MV-4-11 (cell line): ENCODE data around the gene CERT1.
A peak's percentile ranks its signal among the peaks of the same experiment; 100 is the strongest.
"Not testable (repeated sequence)": the region's sequence is repeated elsewhere in the genome, so short reads cannot be mapped to it uniquely, and the experiment has no call there.

ENCODE experiments used
- DNase-seq: peaks from one replicate; lab custom pipeline; 2025; lab: John Stamatoyannopoulos, UW

Gene CERT1, protein sequence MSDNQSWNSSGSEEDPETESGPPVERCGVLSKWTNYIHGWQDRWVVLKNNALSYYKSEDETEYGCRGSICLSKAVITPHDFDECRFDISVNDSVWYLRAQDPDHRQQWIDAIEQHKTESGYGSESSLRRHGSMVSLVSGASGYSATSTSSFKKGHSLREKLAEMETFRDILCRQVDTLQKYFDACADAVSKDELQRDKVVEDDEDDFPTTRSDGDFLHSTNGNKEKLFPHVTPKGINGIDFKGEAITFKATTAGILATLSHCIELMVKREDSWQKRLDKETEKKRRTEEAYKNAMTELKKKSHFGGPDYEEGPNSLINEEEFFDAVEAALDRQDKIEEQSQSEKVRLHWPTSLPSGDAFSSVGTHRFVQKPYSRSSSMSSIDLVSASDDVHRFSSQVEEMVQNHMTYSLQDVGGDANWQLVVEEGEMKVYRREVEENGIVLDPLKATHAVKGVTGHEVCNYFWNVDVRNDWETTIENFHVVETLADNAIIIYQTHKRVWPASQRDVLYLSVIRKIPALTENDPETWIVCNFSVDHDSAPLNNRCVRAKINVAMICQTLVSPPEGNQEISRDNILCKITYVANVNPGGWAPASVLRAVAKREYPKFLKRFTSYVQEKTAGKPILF

DNA sequence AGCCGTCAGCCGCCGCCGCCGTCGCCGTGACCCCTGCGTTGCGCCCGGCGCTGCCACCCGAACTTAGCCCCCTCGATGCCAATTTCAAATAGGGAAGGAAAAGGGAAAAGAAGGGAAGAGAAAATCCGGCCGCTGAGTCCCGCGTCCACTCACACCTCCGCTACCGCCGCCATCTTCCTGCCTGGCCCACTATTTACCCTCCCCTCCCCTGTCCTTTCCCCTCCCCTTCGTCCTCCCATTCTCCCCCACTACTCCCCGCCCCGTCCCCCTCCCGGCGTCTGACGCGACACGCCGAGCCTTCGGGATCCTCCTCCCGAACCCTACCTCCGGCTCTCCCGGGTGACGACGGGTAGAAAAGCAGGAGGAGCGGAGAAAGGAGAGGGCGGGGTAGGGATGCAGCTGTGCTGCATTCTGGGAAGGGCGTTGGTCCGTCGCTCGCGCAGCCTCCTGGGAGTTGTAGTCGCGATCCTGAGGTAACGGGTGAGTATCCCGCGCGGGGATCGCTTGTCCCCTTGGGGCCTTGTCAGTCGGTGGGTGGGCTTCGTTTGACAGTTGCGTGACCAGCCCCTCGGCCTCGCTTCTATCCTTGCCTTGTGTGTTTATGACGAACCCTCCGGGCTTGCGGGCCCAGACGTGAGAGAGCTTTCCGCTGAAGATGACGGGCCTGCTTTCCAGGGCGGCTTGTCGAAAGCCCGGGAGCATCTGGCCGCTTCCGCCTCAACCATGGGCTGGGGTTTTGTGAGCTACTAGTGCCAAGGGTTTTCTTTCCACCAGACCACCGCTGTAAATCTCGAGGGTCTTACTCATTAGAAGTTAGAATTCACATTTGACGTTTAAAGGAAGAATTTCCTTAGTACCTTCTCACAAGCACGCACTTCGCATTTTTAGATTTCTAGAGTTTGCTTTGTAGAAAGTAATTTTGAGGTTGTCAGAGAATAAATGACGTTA, at the start of gene CERT1, which contains the start of gene POLK:
TSS of gene CERT1 (minus strand) at position 195 of the 948 bp plus-strand sequence. CDS start 422 bp downstream, outside the sequence.
TSS of gene POLK (plus strand) at position 457 of the 948 bp plus-strand sequence.
- peak; percentile 96 for DNase-seq

DNA sequence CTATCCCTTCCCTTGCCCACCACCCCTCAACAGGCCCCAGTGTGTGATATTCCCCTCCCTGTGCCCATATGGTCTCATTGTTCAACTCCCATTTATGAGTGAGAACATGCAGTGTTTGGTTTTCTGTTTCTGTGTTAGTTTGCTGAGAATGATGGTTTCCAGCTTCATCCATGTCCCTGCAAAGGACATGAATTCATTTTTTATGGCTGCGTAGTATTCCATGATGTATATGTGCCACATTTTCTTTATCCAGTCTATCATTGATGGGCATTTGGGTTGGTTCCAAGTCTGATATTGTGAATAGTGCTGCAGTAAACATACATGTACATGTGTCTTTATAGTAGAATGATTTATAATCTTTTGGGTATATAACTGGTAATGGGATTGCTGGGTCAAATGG, 49.2 kb upstream of the CERT1 start:
- not testable (repeated sequence) for DNase-seq

DNA sequence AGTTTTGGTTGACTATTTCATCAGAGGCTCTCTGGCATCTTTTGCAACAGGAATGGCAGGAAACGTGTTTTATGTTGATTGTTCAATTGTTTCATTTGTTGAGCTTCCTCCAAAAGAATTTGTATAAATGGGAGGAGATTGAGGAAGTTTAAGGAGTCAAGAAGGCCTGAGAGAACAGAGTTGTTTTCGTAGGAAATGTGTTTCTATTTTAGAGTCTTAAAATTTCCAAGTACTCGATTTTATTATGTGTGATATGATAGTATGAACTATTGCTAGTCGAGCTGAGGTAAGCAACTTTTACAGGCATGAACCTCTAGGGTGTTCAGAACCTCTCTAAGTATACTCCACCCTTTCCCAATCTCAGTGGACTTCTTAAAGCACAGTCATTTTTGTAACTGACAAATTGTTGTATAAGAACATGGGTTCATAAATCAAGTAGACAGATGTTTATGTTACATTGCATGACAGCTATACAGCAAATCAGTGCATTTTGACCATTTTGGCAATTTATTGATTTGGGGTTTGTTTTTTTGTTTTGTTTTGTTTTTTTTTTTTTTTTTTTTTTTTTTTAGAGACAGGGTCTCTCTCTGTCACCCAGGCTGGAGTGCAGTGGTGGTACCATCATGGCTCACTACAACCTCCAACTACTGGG, 47.7 kb upstream of the CERT1 start:
- peak; percentile 68 for DNase-seq

DNA sequence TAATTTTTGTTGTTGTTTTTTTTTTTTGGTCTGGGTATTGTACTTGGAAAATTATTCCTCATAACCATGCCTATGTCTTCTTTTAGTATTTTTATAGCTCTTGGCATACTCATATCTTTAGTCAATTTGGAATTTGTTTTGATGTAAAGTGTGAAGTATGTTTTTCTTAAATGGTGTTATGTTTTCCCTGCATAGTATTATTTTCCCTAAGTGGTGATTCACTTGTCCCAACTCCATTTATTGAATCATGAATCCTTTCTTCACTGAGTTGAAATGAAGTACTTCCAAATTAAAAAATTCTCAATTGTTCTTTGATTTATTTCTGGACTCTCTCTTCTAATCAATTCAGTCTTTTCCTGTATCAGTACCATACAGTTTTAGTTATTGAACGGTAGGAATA, 46.8 kb upstream of the CERT1 start:
- no peak for DNase-seq

DNA sequence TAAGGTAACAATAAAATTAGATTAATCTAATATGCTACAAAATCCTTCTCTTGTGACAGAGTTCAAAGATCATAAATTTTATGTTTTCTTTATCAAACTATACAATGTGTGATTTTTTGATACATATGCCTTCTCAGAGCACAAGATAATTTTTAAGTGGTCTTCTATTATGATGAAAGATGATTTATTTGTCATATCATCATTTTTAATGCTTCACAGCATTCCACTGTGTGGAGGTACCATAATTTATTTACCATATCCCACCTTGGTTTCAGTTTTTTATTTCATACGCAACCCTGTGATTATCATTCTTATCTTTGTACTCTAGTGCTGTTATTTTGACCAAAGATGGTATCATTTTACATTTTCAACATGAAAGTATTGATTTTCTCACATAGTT, 41.9 kb upstream of the CERT1 start:
- no peak for DNase-seq

DNA sequence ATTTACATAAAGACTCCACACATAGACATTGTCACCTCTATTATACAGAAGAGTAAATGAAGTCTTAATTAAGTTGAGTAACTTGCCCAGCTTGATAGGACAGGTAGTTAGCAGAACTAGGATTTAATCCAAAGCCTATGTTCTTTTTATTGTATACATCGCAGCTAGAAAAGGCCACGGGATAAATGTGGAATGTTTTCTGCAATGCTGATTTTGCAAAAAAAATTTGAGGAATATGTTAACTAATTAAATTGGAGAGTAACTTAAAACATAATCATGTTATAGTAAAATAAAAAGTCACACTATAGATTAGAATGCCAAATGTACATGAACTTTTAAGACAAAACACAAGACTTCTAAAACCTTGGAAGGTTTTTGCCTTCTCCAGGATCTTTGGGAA, 41.3 kb upstream of the CERT1 start:
- DNase-seq: no peak

DNA sequence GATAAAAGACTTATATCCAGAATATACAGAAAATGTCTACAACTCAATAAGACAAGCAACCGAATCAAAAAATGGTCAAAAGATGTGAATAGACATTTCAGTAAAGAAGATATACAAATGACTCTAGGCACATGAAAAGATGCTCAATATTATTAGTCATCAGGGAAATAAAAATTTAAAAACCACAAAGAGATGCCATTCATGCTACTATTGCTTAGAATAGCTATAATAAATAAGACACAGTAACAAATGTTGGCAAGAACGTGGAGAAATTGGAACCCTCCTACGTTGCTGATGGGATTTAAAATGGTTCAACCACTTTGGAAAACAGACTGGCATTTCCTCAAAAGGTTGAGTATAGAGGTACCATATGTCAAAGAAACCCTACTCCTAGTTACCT, 40.0 kb upstream of the CERT1 start:
- DNase-seq: no peak

DNA sequence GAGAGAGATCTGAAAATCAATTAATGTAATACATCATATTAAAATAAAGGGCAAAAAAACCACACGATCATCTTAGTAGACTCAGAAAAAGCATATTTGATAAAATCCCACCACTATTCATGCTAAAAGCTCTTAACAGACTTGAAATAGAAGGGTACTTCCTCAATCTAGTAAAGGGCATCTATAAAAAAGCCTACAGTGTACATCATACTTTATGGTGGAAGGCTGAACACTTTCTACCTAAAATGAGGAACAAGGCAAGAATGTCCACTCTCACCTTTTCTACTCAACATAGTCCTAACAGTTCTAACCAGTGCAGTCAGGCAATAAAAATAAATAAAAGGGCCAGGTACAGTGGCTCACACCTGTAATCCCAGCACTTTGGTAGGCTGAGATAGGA, 39.2 kb upstream of the CERT1 start:
- no peak for DNase-seq

DNA sequence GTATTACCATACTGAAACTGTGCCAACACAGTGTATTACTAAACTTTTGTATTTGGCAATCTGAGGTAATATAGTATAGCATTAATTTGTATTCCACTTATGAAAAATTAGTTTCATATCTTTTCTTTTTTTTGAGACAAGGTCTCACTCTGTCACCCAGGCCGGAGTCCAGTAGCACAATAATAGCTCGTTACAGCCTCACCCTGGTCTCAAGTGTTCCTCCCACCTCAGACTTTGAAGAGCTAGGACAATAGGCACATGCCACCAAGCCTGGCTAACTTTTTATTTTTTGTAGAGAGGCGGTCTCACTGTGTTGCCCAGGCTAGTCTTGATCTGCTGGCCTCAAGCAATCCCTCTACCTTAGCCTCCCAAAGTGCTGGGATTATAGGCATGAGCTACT, 36.4 kb upstream of the CERT1 start:
- DNase-seq: no peak

DNA sequence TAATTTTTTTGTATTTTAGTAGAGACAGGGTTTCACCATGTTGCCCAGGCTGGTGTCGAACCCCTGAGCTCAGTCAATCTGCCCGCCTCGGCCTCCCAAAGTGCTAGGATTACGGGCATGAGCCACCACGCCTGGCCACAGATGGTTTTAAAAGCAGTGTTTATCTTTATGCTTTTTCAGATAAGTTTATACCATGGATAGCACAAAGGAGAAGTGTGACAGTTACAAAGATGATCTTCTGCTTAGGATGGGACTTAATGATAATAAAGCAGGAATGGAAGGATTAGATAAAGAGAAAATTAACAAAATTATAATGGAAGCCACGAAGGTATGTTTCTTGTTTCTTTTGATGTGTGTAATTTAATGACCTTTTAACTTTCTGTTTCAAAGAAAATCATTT, 35.4 kb upstream of the CERT1 start:
- no peak for DNase-seq

DNA sequence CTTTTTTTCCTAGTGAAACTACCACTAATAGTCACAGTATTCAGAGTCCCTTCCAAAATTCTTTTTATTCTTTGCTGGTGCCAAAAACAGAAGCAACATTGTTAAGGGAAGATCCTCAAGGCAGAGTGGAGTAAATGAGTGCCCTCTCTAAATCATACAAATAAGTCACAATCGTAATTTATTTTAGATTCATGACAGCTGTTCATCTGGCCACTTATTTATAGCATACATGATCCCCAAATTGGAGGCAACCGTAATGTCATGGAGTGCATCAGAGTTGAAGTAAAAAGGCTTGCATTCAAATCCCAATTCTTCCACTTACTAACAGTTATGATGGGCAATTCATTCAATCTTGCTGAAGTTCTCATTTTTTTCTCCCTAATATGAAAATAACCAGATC, 33.7 kb upstream of the CERT1 start:
- DNase-seq: no peak

DNA sequence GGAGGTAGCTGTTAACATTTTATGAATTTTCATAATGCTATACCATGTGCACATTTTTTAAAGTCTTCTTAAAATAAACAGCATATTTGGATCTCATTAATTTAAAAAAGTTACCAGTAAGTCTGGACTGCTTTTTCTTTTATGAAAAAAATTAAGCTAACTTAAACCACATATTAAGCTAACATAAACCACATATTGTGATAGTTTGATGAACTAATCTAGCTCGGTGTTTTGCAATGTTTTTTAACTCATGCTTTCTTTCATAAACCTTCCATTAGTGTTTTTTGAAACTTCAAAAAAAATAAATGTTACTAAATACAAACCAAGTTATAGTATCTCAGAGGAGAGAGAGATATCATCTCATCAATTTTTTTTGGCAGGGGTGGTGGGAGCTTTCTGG, 26.8 kb upstream of the CERT1 start:
- no peak for DNase-seq

DNA sequence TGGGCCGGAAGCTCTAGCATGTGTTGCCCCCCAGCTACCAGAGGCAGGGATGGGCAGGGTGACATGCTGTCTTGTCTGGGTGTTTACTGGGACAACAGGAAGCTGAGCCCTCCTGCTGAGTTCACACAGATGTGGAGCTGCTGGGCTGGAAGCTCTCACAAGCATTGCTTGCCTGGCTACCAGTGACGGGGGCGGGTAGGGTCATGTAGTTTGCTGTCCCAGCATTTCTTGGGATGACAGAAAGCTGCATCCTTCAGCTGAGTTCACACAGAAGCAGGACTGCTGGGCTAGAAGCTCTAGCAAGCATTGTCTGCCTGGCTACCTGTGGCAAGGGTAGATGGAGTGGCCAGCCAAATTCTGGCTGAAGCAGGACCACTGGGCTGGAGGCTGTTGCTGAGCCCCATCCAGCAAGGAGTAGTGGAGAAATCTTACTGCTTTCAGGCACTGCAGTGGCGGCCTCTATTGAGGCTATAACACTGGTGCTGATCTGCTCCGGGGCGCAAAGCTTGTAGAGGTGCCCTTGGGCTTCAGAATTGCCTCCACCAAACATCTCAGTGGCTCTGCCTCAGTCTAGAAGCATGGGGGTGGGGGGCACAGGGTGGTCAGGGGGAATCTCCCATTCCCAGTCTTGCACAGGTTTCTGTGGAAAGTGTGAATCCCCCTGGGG, 25.4 kb upstream of the CERT1 start:
- no peak for DNase-seq

DNA sequence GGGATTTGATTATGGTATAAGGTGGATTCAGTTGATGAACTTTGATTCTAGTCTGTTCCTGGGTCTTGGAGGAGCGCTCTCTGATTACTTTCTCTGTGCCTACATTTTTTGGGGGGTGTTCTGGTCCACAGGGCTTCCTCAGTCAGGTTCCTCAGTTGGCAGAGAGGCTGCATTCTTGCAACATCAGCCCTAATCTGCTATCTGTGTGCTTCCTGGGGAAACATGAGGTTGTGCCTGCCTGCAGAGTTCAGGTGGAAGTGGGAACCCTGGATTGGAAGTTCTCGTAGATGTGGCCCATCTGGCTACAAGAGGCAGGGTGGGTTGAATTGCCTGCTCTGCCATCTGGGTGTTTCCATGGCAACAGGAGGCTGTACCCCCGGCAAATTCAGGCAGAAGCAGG, 24.7 kb upstream of the CERT1 start:
- DNase-seq: no peak

DNA sequence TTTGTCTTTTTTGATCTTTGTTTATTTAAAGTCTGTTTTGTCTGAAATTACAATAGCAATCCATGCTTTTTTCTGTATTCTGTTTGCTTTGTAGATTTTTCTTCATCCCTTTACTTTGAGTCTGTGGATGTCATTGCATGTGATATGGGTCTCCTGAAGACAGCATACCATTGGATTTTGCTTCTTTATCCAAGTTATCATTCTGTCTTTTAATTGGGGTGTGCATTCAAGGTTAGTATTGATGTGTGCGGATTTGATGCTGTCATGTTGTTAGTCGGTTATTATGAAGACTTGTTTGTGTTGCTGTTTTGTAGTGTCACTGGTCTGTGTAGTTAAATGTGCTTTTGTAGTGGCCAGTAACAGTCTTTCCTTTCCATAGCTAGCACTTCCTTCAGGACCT, 23.3 kb upstream of the CERT1 start:
- no peak for DNase-seq

DNA sequence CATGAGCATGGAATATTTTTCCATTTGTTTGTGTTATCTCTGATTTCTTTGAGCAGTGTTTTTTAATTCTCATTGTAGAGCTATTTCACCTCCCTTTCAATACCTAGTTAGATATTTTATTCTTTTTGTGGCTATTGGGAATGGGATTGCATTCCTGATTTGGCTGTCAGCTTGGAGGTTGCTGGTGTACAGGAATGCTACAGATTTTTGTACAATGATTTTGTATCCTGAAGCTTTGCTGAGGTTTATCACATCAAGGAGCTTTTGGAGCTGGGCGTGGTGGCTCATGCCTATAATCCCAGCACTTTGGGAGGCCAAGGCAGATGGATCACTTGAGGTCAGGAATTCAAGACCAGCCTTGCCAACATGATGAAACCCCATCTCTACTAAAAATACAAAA, 22.3 kb upstream of the CERT1 start:
- DNase-seq: not testable (repeated sequence)

DNA sequence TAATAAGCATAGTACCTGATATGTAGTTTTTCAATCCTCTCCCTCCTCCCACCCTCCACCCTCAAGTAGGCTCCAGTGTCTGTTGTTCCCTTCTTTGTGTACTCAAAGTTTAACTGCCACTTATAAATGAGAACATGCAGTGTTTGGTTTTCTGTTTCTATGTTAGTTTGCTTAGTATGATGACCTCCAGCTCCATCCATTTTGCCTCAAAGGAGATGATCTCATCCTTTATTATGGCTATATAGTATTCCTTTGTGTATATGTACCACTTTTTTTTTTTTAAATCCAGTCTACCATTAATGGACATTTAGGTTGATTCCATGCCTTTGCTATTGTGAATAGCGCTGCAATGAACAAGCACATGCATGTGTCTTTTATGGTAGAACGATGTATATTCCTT, 20.8 kb upstream of the CERT1 start:
- no peak for DNase-seq

DNA sequence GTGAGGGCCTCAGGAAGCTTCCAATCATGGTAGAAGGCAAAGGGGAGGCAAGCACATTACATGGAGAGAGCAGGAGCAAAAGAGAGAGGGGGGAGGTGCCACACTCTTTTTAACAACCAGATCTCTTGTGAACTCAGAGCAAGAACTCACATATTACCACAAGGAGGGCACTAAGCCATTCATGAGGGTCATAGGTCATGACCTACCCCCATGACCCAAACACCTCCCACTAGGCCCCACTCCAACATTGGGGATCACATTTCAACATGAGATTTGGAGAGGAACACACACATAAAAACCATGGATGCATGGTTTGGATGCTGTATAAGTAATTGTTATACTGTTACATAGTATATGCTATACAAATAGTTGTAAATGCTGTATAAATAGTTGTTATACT, 17.8 kb upstream of the CERT1 start:
- DNase-seq: no peak

DNA sequence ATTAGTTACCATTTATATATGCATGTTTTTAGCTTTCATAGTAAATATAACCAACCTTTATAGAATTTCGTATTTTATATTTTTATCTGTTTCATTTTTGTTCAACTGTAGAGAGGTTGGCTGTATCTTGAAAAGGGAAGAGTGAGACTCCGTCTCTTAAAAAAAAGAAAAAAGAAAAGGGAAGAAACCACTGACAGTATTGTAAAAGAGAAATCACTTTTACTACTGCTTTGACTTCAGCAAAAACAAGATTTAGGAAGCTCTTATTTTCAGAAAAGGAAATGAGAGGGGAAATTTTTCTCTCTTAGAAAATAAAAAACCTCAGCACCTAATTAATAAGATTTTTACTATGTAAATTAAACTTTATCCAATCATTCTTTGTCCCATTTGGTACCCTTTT, 14.6 kb upstream of the CERT1 start:
- peak; percentile 47 for DNase-seq

DNA sequence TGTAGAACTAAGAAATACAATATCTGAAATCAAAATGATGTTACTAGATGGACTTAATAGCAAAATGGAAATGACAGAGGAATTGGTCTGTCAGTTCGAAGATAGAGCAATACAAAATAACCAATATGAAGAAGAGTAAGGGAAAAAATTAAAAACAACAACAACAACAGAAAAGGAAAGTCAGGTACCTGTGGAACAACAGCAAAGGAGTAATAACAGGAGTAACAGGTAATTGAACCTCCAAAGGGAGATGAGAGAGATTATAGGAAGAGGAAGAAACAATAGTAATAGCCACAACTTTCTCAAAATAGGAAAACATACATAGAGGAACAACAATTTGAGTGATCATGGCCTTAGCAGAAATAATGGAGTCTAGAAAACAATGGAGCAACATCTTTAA, 13.9 kb upstream of the CERT1 start:
- DNase-seq: no peak

DNA sequence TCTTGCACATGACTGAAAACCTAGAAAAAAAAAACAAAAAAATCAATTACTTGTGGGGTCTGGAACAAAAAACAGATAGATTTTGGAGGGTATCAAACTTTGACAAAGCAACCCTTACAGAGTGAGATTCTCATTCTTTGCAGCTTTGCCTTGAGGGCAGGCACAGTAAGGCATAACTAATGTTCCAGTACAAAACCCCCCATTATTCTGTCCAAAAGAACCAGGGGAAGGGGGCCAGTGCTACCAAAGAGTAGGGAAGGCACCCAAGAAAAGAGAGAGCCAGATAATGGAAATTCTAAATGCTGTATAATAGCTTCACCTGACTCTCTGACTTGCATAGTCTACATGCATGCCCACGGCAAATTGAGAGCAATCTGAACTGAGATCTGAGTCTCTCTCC, 13.2 kb upstream of the CERT1 start:
- DNase-seq: no peak
